BLaER1 treated with 17β-estradiol and CSF1 and Interleukin-3, amounts not matched to agents 10 nM and 100 nM (cell line): ENCODE data around the gene DIS3L2.

Experiments used
- H3K27ac ChIP-seq, 11 experiments: shearing (Covaris generic); formaldehyde crosslinking; 2 replicates each; pipeline ENCODE4 v1.8.1; 2022
- H3K27me3 ChIP-seq, 11 experiments: shearing (Covaris generic); formaldehyde crosslinking; 2 replicates each; pipeline ENCODE4 v1.8.1; 2022
- H3K36me3 ChIP-seq, 11 experiments: shearing (Covaris generic); formaldehyde crosslinking; 2 replicates each; pipeline ENCODE4 v1.8.1; 2022
- H3K4me1 ChIP-seq, 10 experiments: shearing (Covaris generic); formaldehyde crosslinking; 2 replicates each; pipeline ENCODE4 v1.8.1; 2022
- H3K4me2 ChIP-seq, 11 experiments: shearing (Covaris generic); formaldehyde crosslinking; 2 replicates each; pipeline ENCODE4 v1.8.1; 2022
- H3K4me3 ChIP-seq, 10 experiments: shearing (Covaris generic); formaldehyde crosslinking; 2 replicates each; pipeline ENCODE4 v1.8.1; 2022
- H3K9ac ChIP-seq, 11 experiments: shearing (Covaris generic); formaldehyde crosslinking; 2 replicates each; pipeline ENCODE4 v1.8.1; 2022
- H3K9me3 ChIP-seq, 11 experiments: shearing (Covaris generic); formaldehyde crosslinking; replicated peaks in 1 of 11; 2 replicates each; pipeline ENCODE4 v1.8.1; 2022
- H4K20me1 ChIP-seq, 11 experiments: shearing (Covaris generic); formaldehyde crosslinking; 2 replicates each; pipeline ENCODE4 v1.8.1; 2022
- Cebpa-rat ChIP-seq, 11 experiments: shearing (Covaris generic); IDR thresholded peaks; 2 replicates each; pipeline ENCODE4 v1.8.1; 2022

The DIS3L2 gene

GRCh38 chr2:232058931-232059330 lies 97.4 kb downstream of the DIS3L2 start:
- H3K9ac ChIP-seq, result no peak overlapping the region
- no peak overlapping the region for H3K4me3 ChIP-seq
- H4K20me1 ChIP-seq, result peaks cover 0 to 5% (median 0%) of the 10 kb centered on the region in 11 experiments; a peak in 4 of 22 replicates
- H3K4me1 ChIP-seq, result no peaks in the 10 kb centered on the region
- H3K4me2 ChIP-seq, result no peak overlapping the region
- H3K27me3 ChIP-seq, result no peaks in the 10 kb centered on the region
- H3K27ac ChIP-seq, result no peak overlapping the region
- H3K36me3 ChIP-seq, result peaks cover 0 to 25% (median 9%) of the 10 kb centered on the region in 11 experiments; a peak in 9 of 22 replicates
- peaks cover 12 to 26% (median 18%) of the 10 kb centered on the region in 11 experiments; a peak in 21 of 22 replicates for H3K9me3 ChIP-seq
- no peak for TF ChIP-seq Cebpa-rat (IDR thresholded peaks at IDR 0.05)

- H3K9me3 ChIP-seq, result peaks cover 12 to 19% (median 13%) of the 10 kb centered on the region in 11 experiments; a peak in 21 of 22 replicates
- no peaks in the 10 kb centered on the region for H3K27me3 ChIP-seq
- H3K27ac ChIP-seq, result no peak overlapping the region
- no peak overlapping the region for H3K4me3 ChIP-seq
- peaks cover 0 to 23% (median 9%) of the 10 kb centered on the region in 11 experiments; a peak in 6 of 22 replicates for H3K36me3 ChIP-seq
- no peak for TF ChIP-seq Cebpa-rat (IDR thresholded peaks at IDR 0.05)
- H3K9ac ChIP-seq, result no peak overlapping the region
- no peaks in the 10 kb centered on the region for H3K4me1 ChIP-seq
- H3K4me2 ChIP-seq, result no peak overlapping the region
- H4K20me1 ChIP-seq, result peaks cover 0 to 6% (median 0%) of the 10 kb centered on the region in 11 experiments; a peak in 6 of 22 replicates
Measured at GRCh38 chr2:232061265-232061664, 99.8 kb downstream of the DIS3L2 start.

DNA sequence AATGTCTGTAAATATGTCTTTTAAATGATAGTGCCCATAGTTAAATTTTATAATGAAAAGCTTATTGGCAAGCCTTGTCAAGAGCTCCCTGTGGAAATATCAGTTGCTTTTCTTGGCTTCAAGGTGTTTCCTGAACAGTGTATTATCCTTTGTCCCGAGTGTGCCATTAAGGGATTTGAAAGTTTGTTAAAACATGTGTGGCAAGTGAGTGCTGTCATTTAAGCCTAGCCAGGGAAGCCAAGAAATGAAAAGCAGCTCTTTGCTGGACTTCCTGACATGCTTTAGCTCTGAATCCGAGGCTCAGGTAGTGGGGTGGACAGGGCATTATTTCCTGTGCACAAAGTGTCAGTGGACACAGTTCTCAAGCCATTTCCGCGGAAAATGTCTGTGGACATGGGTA lies 111.5 kb downstream of the DIS3L2 start:
- H3K27me3 ChIP-seq, result no peaks in the 10 kb centered on the region
- H4K20me1 ChIP-seq, result peaks cover 0 to 27% (median 0%) of the 10 kb centered on the region in 11 experiments; a peak in 9 of 22 replicates
- H3K4me3 ChIP-seq, result no peak overlapping the region
- H3K9me3 ChIP-seq, result no peaks in the 10 kb centered on the region
- no peak overlapping the region for H3K9ac ChIP-seq
- H3K27ac ChIP-seq, result no peak overlapping the region
- no peak for TF ChIP-seq Cebpa-rat (IDR thresholded peaks at IDR 0.05)
- peaks cover 0 to 29% (median 23%) of the 10 kb centered on the region in 10 experiments; a peak in 17 of 20 replicates for H3K4me1 ChIP-seq
- peak overlapping the region in 8 of 11 experiments; percentile 15 to 61 (median 40); a peak in 13 of 22 replicates for H3K4me2 ChIP-seq
- H3K36me3 ChIP-seq, result no peaks in the 10 kb centered on the region; a peak in 1 of 22 replicates

DNA sequence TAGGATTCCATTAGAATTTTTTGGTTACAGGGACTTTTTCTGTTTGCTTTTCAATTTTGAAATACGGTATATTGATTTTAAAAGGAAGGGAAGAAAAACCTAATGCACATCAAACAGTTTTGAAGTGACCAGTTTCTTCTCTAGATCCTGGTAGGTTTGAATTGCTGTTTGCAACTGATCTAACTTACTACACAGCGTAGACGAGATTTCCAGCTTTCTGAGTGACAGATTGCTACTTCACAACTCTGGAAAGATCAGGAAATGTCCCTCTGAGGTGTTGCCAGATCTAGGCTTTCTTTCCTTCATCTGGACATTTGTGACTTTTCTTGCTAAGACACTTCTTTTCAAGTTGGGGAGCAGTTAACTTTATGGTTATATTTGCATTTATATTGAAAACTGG lies 112.2 kb downstream of the DIS3L2 start:
- Histone ChIP-seq H3K4me3 (no peak overlapping the region), H3K27ac (no peak overlapping the region), H3K4me2 (no peak overlapping the region; a peak in 1 of 22 replicates), H3K36me3 (no peaks in the 10 kb centered on the region; a peak in 1 of 22 replicates), H3K27me3 (no peaks in the 10 kb centered on the region), H3K4me1 (peaks cover 0 to 29% (median 23%) of the 10 kb centered on the region in 10 experiments; a peak in 17 of 20 replicates), H3K9me3 (no peaks in the 10 kb centered on the region), H4K20me1 (peaks cover 0 to 27% (median 0%) of the 10 kb centered on the region in 11 experiments; a peak in 9 of 22 replicates), H3K9ac (no peak overlapping the region)
- no peak for TF ChIP-seq Cebpa-rat (IDR thresholded peaks at IDR 0.05)

- TF ChIP-seq Cebpa-rat (IDR thresholded peaks at IDR 0.05), result peak in 4 of 11 experiments; percentile 37 to 58 (median 42); a peak in 4 of 22 replicates
- no peaks in the 10 kb centered on the region for H3K27me3 ChIP-seq
- no peak overlapping the region for H3K9ac ChIP-seq
- peak overlapping the region in 3 of 11 experiments; percentile 1 to 36 (median 14); a peak in 2 of 22 replicates for H3K4me2 ChIP-seq
- peaks cover 0 to 27% (median 0%) of the 10 kb centered on the region in 11 experiments; a peak in 7 of 22 replicates for H4K20me1 ChIP-seq
- peaks cover 0 to 3% (median 0%) of the 10 kb centered on the region in 11 experiments; a peak in 1 of 22 replicates for H3K9me3 ChIP-seq
- no peak overlapping the region for H3K4me3 ChIP-seq
- H3K4me1 ChIP-seq, result peaks cover 0 to 29% (median 23%) of the 10 kb centered on the region in 10 experiments; a peak in 17 of 20 replicates
- no peaks in the 10 kb centered on the region; a peak in 1 of 22 replicates for H3K36me3 ChIP-seq
- H3K27ac ChIP-seq, result no peak overlapping the region
Measured at GRCh38 chr2:232075080-232075479, 113.6 kb downstream of the DIS3L2 start.

- peaks cover 0 to 3% (median 0%) of the 10 kb centered on the region in 11 experiments; a peak in 1 of 22 replicates for H3K36me3 ChIP-seq
- H3K9ac ChIP-seq, result no peak overlapping the region
- peaks cover 0 to 29% (median 23%) of the 10 kb centered on the region in 10 experiments; a peak in 17 of 20 replicates for H3K4me1 ChIP-seq
- peaks cover 0 to 27% (median 0%) of the 10 kb centered on the region in 11 experiments; a peak in 7 of 22 replicates for H4K20me1 ChIP-seq
- H3K9me3 ChIP-seq, result peaks cover 0 to 9% (median 0%) of the 10 kb centered on the region in 11 experiments; a peak in 2 of 22 replicates
- no peak overlapping the region for H3K27ac ChIP-seq
- no peak overlapping the region for H3K4me2 ChIP-seq
- no peaks in the 10 kb centered on the region for H3K27me3 ChIP-seq
- H3K4me3 ChIP-seq, result no peak overlapping the region
- TF ChIP-seq Cebpa-rat (IDR thresholded peaks at IDR 0.05), result no peak
Measured at GRCh38 chr2:232075859-232076258, 114.3 kb downstream of the DIS3L2 start.

DNA sequence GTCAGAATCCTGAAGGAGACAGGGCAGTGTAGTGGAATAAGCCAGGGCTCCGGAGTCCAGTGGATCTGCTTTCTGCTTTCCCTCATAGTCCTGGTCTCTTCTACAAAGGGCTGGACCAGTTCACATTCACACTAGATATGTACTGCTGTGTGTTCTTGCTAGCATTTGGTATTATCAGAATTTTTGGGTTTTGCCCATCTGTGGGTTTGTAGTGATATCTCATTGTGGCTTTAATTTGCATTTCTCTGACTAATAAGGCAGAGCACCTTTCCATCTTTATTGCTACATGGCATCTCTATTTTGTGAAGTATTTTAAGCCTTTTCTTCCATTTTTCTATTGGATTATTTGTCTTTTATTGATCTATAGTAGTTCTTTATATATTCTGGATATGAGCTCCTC lies 114.8 kb downstream of the DIS3L2 start:
- Histone ChIP-seq H3K27ac (no peak overlapping the region), H3K4me2 (no peak overlapping the region), H3K4me3 (no peak overlapping the region), H3K4me1 (peaks cover 0 to 26% (median 21%) of the 10 kb centered on the region in 10 experiments; a peak in 17 of 20 replicates), H3K9ac (no peak overlapping the region), H4K20me1 (peaks cover 0 to 26% (median 0%) of the 10 kb centered on the region in 11 experiments; a peak in 7 of 22 replicates), H3K27me3 (no peaks in the 10 kb centered on the region), H3K9me3 (peaks cover 0 to 9% (median 3%) of the 10 kb centered on the region in 11 experiments; a peak in 10 of 22 replicates), H3K36me3 (peaks cover 0 to 7% (median 0%) of the 10 kb centered on the region in 11 experiments; a peak in 2 of 22 replicates)
- no peak for TF ChIP-seq Cebpa-rat (IDR thresholded peaks at IDR 0.05)

- Histone ChIP-seq H3K27me3 (no peaks in the 10 kb centered on the region), H3K27ac (no peak overlapping the region), H3K4me2 (no peak overlapping the region), H3K4me1 (peaks cover 0 to 22% (median 16%) of the 10 kb centered on the region in 10 experiments; a peak in 17 of 20 replicates), H3K4me3 (no peak overlapping the region), H4K20me1 (peaks cover 0 to 22% (median 0%) of the 10 kb centered on the region in 11 experiments; a peak in 6 of 22 replicates), H3K9me3 (peaks cover 2 to 12% (median 7%) of the 10 kb centered on the region in 11 experiments; a peak in 21 of 22 replicates), H3K36me3 (peaks cover 0 to 12% (median under 1%) of the 10 kb centered on the region in 11 experiments; a peak in 9 of 22 replicates), H3K9ac (no peak overlapping the region)
- no peak for TF ChIP-seq Cebpa-rat (IDR thresholded peaks at IDR 0.05)
Measured at GRCh38 chr2:232076736-232077135, 115.2 kb downstream of the DIS3L2 start.

GRCh38 chr2:232085164-232085563 lies 123.7 kb downstream of the DIS3L2 start:
- Histone ChIP-seq H3K4me1 (no peaks in the 10 kb centered on the region; a peak in 2 of 20 replicates), H3K4me3 (no peak overlapping the region), H4K20me1 (no peaks in the 10 kb centered on the region; a peak in 1 of 22 replicates), H3K9me3 (peaks cover 15 to 25% (median 20%) of the 10 kb centered on the region in 11 experiments), H3K27me3 (no peaks in the 10 kb centered on the region), H3K36me3 (peaks cover 25 to 53% (median 36%) of the 10 kb centered on the region in 11 experiments), H3K27ac (no peak overlapping the region), H3K9ac (no peak overlapping the region), H3K4me2 (no peak overlapping the region)
- no peak for TF ChIP-seq Cebpa-rat (IDR thresholded peaks at IDR 0.05)
